WTC11 (cell line): ENCODE measurements around the gene CRX. TPM values are rescaled to one million over a fixed set of nuclear protein-coding genes. Genes with fewer than 3 reads are reported as not detected.
A peak's percentile ranks its signal among the peaks of the same experiment; 100 is the strongest.

Source experiments
- ATAC-seq: fragments of 200-7000 bp; cut with Tn5 transposase; 2 replicates; pipeline ENCODE4 v1.10.0; 2021; ENCODE audit warnings: mild to moderate bottlenecking, moderate library complexity
- CTCF ChIA-PET: fragments of 300-600 bp; sonication (Branson Sonifier 250); formaldehyde crosslinking; loops from one replicate; lab custom pipeline; 2021; ENCODE audit warnings: antibody characterized with exemption; lab: Charles Lee
- POLR2A ChIA-PET: fragments of 350-600 bp; sonication (Branson Sonifier 250); formaldehyde crosslinking; loops from one replicate; lab custom pipeline; 2021; ENCODE audit warnings: antibody characterized with exemption; lab: Charles Lee
- DNase-seq: peaks from one replicate; pipeline ENCODE4 v3.0.0; 2021; ENCODE audit warnings: low spot score
- H3K27ac Mint-ChIP-seq: 2 replicates; pipeline ENCODE4 v1.8.0; 2021; ENCODE audit warnings: mixed read lengths
- H3K27me3 Mint-ChIP-seq: 2 replicates; pipeline ENCODE4 v1.8.0; 2021; ENCODE audit warnings: low read depth, mild to moderate bottlenecking, moderate library complexity, mixed read lengths
- H3K36me3 Mint-ChIP-seq: 2 replicates; pipeline ENCODE4 v1.8.0; 2021; ENCODE audit warnings: mixed read lengths
- H3K4me1 Mint-ChIP-seq: 2 replicates; pipeline ENCODE4 v1.8.0; 2022; ENCODE audit warnings: mixed read lengths
- H3K4me3 Mint-ChIP-seq: 2 replicates; pipeline ENCODE4 v1.8.0; 2021; ENCODE audit warnings: mild to moderate bottlenecking, moderate library complexity, mixed read lengths
- H3K9me3 Mint-ChIP-seq: 2 replicates; pipeline ENCODE4 v1.8.0; 2021; ENCODE audit warnings: mixed read lengths
- CBFB ChIP-seq: sonication (generic); formaldehyde crosslinking; IDR thresholded peaks from 2 replicates; pipeline ENCODE4 v1.8.1; 2022; ENCODE audit warnings: mild to moderate bottlenecking, low read depth, missing genetic modification reagents
- CREB1 ChIP-seq: sonication (generic); formaldehyde crosslinking; IDR thresholded peaks from 2 replicates; pipeline ENCODE4 v1.8.0; 2023; ENCODE audit warnings: mild to moderate bottlenecking, missing genetic modification reagents
- FOXK1 ChIP-seq: sonication (generic); formaldehyde crosslinking; IDR thresholded peaks from 2 replicates; pipeline ENCODE4 v1.8.0; 2022; ENCODE audit warnings: mild to moderate bottlenecking, moderate library complexity, missing genetic modification reagents
- HMGA2 ChIP-seq: fragments of 250-450 bp; sonication (Bioruptor Pico); IDR thresholded peaks from 2 replicates; pipeline ENCODE4 v1.4.0; 2021; ENCODE audit warnings: mild to moderate bottlenecking, moderate library complexity
- JUN ChIP-seq: sonication (generic); formaldehyde crosslinking; IDR thresholded peaks from 2 replicates; pipeline ENCODE4 v1.8.0; 2023; ENCODE audit warnings: mild to moderate bottlenecking, missing genetic modification reagents
- MXD4 ChIP-seq: fragments of 250-450 bp; sonication (Bioruptor Pico); IDR thresholded peaks from 2 replicates; pipeline ENCODE4 v1.8.0; 2021; ENCODE audit warnings: mild to moderate bottlenecking, moderate library complexity, borderline replicate concordance
- MYBL2 ChIP-seq: sonication (generic); formaldehyde crosslinking; IDR thresholded peaks from 2 replicates; pipeline ENCODE4 v1.8.1; 2023; ENCODE audit warnings: mild to moderate bottlenecking, moderate library complexity, missing genetic modification reagents
- SP1 ChIP-seq: sonication (generic); formaldehyde crosslinking; conservative IDR thresholded peaks from 2 replicates; pipeline ENCODE4 v1.8.1; 2022; ENCODE audit warnings: missing genetic modification reagents
- TEAD1 ChIP-seq: sonication (generic); formaldehyde crosslinking; IDR thresholded peaks from 2 replicates; pipeline ENCODE4 v1.8.0; 2022; ENCODE audit warnings: mild to moderate bottlenecking, missing genetic modification reagents
- TEAD4 ChIP-seq: sonication (generic); formaldehyde crosslinking; IDR thresholded peaks from 2 replicates; pipeline ENCODE4 v1.8.0; 2022; ENCODE audit warnings: mild to moderate bottlenecking, missing genetic modification reagents
- TP53 ChIP-seq: sonication (generic); formaldehyde crosslinking; IDR thresholded peaks from 2 replicates; pipeline ENCODE4 v1.8.1; 2023; ENCODE audit warnings: mild to moderate bottlenecking, missing genetic modification reagents
- ZBTB21 ChIP-seq: sonication (generic); formaldehyde crosslinking; IDR thresholded peaks from 2 replicates; pipeline ENCODE4 v1.8.1; 2023; ENCODE audit warnings: mild to moderate bottlenecking, missing genetic modification reagents, borderline replicate concordance
- ZNF121 ChIP-seq: sonication (generic); formaldehyde crosslinking; IDR thresholded peaks from 2 replicates; pipeline ENCODE4 v1.8.0; 2023; ENCODE audit warnings: missing genetic modification reagents
- ZNF232 ChIP-seq: sonication (generic); formaldehyde crosslinking; IDR thresholded peaks from 2 replicates; pipeline ENCODE4 v1.8.0; 2022; ENCODE audit warnings: mild to moderate bottlenecking, missing genetic modification reagents
- ZNF671 ChIP-seq: fragments of 250-450 bp; sonication (Bioruptor Pico); IDR thresholded peaks from 2 replicates; pipeline ENCODE4 v1.8.0; 2021; ENCODE audit warnings: mild to moderate bottlenecking
- total RNA-seq: library from RNA; stranded (reverse); gene quantifications from 3 replicates; pipeline ENCODE4 v1.2.3, GENCODE V29; 2021
- TF ChIP-seq, protein P1 (sequence below): sonication (generic); formaldehyde crosslinking; IDR thresholded peaks from 2 replicates; pipeline ENCODE4 v1.8.1; 2022; ENCODE audit warnings: low read depth, missing genetic modification reagents, borderline replicate concordance
- TF ChIP-seq, protein P2 (sequence below): sonication (generic); formaldehyde crosslinking; IDR thresholded peaks from 2 replicates; pipeline ENCODE4 v1.8.0; 2022; ENCODE audit warnings: mild to moderate bottlenecking, missing genetic modification reagents
- TF ChIP-seq, protein P3 (sequence below): sonication (generic); formaldehyde crosslinking; IDR thresholded peaks from 2 replicates; pipeline ENCODE4 v1.8.1; 2023; ENCODE audit warnings: mild to moderate bottlenecking, missing genetic modification reagents
- TF ChIP-seq, protein P4 (sequence below): fragments of 200-600 bp; IDR thresholded peaks from 2 replicates; pipeline ENCODE4 v1.8.0; 2022; ENCODE audit warnings: antibody characterized with exemption
- TF ChIP-seq, protein P5 (sequence below): sonication (generic); formaldehyde crosslinking; IDR thresholded peaks from 2 replicates; pipeline ENCODE4 v1.8.0; 2022; ENCODE audit warnings: mild to moderate bottlenecking, missing genetic modification reagents
- TF ChIP-seq, protein P6 (sequence below): sonication (generic); formaldehyde crosslinking; IDR thresholded peaks from 2 replicates; pipeline ENCODE4 v1.8.1; 2022; ENCODE audit warnings: mild to moderate bottlenecking, missing genetic modification reagents, moderate library complexity, borderline replicate concordance
- TF ChIP-seq, protein P7 (sequence below): sonication (generic); formaldehyde crosslinking; IDR thresholded peaks from 2 replicates; pipeline ENCODE4 v1.8.1; 2023; ENCODE audit warnings: mild to moderate bottlenecking, missing genetic modification reagents, borderline replicate concordance
- TF ChIP-seq, protein P8 (sequence below): sonication (generic); formaldehyde crosslinking; IDR thresholded peaks from 2 replicates; pipeline ENCODE4 v1.8.0; 2023; ENCODE audit warnings: missing genetic modification reagents

The CRX gene
- total RNA-seq, 1 experiment from 2014 or later = 0.17 TPM

DNA sequence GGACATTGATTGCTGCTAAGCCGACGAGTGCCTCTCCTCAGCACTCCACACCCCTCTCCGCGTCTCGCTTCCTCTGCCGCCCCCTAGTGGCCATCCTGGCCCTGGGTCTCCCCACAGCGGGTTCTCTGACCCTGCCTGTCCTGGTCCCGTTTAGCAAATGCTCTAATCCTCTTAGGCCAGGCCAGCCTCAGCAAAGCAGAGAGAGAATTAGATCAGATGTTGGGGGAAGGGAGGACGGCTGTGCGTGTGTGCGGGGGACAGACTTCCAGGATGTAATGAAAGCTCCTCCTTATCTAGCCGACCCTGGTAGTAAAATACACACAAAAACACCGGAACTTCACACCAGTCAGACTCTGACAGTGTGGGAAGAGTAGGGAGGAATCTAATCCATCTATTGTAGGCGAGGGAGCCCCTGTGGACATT lies 41.8 kb downstream of the CRX start:
- peak overlapping the region; percentile 80; the same call in 1 of the 2 replicates for H3K27ac Mint-ChIP-seq
- no peak for TF ChIP-seq ZNF232 (CRISPR knock-in tag)
- TF ChIP-seq MYBL2 (CRISPR knock-in tag) = no peak
- TF ChIP-seq, protein P1, sequence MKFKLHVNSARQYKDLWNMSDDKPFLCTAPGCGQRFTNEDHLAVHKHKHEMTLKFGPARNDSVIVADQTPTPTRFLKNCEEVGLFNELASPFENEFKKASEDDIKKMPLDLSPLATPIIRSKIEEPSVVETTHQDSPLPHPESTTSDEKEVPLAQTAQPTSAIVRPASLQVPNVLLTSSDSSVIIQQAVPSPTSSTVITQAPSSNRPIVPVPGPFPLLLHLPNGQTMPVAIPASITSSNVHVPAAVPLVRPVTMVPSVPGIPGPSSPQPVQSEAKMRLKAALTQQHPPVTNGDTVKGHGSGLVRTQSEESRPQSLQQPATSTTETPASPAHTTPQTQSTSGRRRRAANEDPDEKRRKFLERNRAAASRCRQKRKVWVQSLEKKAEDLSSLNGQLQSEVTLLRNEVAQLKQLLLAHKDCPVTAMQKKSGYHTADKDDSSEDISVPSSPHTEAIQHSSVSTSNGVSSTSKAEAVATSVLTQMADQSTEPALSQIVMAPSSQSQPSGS (CRISPR knock-in tag) = no peak
- TF ChIP-seq, protein P2, sequence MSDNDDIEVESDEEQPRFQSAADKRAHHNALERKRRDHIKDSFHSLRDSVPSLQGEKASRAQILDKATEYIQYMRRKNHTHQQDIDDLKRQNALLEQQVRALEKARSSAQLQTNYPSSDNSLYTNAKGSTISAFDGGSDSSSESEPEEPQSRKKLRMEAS (CRISPR knock-in tag) = no peak
- TF ChIP-seq, protein P3, sequence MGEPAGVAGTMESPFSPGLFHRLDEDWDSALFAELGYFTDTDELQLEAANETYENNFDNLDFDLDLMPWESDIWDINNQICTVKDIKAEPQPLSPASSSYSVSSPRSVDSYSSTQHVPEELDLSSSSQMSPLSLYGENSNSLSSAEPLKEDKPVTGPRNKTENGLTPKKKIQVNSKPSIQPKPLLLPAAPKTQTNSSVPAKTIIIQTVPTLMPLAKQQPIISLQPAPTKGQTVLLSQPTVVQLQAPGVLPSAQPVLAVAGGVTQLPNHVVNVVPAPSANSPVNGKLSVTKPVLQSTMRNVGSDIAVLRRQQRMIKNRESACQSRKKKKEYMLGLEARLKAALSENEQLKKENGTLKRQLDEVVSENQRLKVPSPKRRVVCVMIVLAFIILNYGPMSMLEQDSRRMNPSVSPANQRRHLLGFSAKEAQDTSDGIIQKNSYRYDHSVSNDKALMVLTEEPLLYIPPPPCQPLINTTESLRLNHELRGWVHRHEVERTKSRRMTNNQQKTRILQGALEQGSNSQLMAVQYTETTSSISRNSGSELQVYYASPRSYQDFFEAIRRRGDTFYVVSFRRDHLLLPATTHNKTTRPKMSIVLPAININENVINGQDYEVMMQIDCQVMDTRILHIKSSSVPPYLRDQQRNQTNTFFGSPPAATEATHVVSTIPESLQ (CRISPR knock-in tag) = no peak
- no peak for TF ChIP-seq TEAD4
- TF ChIP-seq, protein P4, sequence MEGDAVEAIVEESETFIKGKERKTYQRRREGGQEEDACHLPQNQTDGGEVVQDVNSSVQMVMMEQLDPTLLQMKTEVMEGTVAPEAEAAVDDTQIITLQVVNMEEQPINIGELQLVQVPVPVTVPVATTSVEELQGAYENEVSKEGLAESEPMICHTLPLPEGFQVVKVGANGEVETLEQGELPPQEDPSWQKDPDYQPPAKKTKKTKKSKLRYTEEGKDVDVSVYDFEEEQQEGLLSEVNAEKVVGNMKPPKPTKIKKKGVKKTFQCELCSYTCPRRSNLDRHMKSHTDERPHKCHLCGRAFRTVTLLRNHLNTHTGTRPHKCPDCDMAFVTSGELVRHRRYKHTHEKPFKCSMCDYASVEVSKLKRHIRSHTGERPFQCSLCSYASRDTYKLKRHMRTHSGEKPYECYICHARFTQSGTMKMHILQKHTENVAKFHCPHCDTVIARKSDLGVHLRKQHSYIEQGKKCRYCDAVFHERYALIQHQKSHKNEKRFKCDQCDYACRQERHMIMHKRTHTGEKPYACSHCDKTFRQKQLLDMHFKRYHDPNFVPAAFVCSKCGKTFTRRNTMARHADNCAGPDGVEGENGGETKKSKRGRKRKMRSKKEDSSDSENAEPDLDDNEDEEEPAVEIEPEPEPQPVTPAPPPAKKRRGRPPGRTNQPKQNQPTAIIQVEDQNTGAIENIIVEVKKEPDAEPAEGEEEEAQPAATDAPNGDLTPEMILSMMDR = peak; percentile 97
- peak; percentile 37; the same call in 1 of the 2 replicates for TF ChIP-seq SP1
- TF ChIP-seq ZNF121 (CRISPR knock-in tag) = peak; percentile 29; the same call in 1 of the 2 replicates
- no peak for TF ChIP-seq FOXK1 (CRISPR knock-in tag)
- no peak for TF ChIP-seq CBFB (CRISPR knock-in tag)
- no peak for TF ChIP-seq ZBTB21
- no peak for TF ChIP-seq TP53
- ATAC-seq = peak; percentile 93
- no peaks in the 10 kb centered on the region for H3K27me3 Mint-ChIP-seq
- peak overlapping the region; percentile 45 for H3K4me3 Mint-ChIP-seq
- DNase-seq = peak; percentile 98
- H3K9me3 Mint-ChIP-seq = peaks cover 6% of the 10 kb centered on the region; the same call in 1 of the 2 replicates
- POLR2A ChIA-PET = no interaction called here
- H3K36me3 Mint-ChIP-seq = no peaks in the 10 kb centered on the region
- CTCF ChIA-PET = interaction anchor here (0.8 to 3.5 kb wide), 8 partner anchors 10 to 98 kb away, joined by 3 to 54 read pairs (median 4); no protein-coding TSS in a partner anchor
- H3K4me1 Mint-ChIP-seq = peaks cover 21% of the 10 kb centered on the region

DNA sequence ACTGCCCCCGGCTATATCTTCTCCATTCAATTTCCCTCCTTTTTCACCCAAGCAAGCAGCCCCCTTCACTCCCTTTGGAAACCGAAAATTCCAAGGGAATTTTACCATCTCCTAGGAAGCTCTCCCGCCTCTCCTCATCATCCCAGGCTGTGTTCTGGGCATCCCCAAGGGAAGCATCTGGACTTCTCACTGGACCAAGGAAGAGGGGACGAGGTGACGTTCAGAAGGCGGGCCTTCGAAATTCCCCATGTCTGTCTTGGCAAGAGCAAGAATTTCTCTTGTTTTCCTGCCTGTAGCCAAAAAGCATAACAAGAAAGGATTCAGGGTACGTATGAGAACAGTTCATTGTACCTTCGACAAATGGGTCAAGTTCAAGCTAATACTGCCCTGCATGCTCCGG lies 43.4 kb downstream of the CRX start:
- POLR2A ChIA-PET = interaction anchor here (0.6 to 1.4 kb wide), 3 partner anchors 16 to 781 kb away, joined by 3 to 4 read pairs (median 3); no protein-coding TSS in a partner anchor
- Mint-ChIP-seq H3K27me3 (no peaks in the 10 kb centered on the region), H3K27ac (no peak overlapping the region), H3K9me3 (peaks cover 6% of the 10 kb centered on the region; the same call in 1 of the 2 replicates), H3K4me3 (no peak overlapping the region), H3K4me1 (peaks cover 23% of the 10 kb centered on the region), H3K36me3 (no peaks in the 10 kb centered on the region)
- CTCF ChIA-PET = interaction anchor here (0.7 to 3.5 kb wide), 7 partner anchors 15 to 100 kb away, joined by 3 to 54 read pairs (median 5); no protein-coding TSS in a partner anchor
- ATAC-seq (no peak), DNase-seq (no peak)
- no peak for TF ChIP-seq JUN
- TF ChIP-seq CREB1 (CRISPR knock-in tag) = no peak
- no peak for TF ChIP-seq MXD4 (CRISPR knock-in tag)
- TF ChIP-seq, protein P5, sequence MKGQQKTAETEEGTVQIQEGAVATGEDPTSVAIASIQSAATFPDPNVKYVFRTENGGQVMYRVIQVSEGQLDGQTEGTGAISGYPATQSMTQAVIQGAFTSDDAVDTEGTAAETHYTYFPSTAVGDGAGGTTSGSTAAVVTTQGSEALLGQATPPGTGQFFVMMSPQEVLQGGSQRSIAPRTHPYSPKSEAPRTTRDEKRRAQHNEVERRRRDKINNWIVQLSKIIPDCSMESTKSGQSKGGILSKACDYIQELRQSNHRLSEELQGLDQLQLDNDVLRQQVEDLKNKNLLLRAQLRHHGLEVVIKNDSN (CRISPR knock-in tag) = no peak
- TF ChIP-seq, protein P6, sequence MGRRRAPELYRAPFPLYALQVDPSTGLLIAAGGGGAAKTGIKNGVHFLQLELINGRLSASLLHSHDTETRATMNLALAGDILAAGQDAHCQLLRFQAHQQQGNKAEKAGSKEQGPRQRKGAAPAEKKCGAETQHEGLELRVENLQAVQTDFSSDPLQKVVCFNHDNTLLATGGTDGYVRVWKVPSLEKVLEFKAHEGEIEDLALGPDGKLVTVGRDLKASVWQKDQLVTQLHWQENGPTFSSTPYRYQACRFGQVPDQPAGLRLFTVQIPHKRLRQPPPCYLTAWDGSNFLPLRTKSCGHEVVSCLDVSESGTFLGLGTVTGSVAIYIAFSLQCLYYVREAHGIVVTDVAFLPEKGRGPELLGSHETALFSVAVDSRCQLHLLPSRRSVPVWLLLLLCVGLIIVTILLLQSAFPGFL (CRISPR knock-in tag) = no peak
- TF ChIP-seq, protein P7, sequence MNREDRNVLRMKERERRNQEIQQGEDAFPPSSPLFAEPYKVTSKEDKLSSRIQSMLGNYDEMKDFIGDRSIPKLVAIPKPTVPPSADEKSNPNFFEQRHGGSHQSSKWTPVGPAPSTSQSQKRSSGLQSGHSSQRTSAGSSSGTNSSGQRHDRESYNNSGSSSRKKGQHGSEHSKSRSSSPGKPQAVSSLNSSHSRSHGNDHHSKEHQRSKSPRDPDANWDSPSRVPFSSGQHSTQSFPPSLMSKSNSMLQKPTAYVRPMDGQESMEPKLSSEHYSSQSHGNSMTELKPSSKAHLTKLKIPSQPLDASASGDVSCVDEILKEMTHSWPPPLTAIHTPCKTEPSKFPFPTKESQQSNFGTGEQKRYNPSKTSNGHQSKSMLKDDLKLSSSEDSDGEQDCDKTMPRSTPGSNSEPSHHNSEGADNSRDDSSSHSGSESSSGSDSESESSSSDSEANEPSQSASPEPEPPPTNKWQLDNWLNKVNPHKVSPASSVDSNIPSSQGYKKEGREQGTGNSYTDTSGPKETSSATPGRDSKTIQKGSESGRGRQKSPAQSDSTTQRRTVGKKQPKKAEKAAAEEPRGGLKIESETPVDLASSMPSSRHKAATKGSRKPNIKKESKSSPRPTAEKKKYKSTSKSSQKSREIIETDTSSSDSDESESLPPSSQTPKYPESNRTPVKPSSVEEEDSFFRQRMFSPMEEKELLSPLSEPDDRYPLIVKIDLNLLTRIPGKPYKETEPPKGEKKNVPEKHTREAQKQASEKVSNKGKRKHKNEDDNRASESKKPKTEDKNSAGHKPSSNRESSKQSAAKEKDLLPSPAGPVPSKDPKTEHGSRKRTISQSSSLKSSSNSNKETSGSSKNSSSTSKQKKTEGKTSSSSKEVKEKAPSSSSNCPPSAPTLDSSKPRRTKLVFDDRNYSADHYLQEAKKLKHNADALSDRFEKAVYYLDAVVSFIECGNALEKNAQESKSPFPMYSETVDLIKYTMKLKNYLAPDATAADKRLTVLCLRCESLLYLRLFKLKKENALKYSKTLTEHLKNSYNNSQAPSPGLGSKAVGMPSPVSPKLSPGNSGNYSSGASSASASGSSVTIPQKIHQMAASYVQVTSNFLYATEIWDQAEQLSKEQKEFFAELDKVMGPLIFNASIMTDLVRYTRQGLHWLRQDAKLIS = no peak
- TF ChIP-seq, protein P8, sequence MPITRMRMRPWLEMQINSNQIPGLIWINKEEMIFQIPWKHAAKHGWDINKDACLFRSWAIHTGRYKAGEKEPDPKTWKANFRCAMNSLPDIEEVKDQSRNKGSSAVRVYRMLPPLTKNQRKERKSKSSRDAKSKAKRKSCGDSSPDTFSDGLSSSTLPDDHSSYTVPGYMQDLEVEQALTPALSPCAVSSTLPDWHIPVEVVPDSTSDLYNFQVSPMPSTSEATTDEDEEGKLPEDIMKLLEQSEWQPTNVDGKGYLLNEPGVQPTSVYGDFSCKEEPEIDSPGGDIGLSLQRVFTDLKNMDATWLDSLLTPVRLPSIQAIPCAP (CRISPR knock-in tag) = no peak
- TF ChIP-seq, protein P2 (CRISPR knock-in tag) = no peak
- no peak for TF ChIP-seq HMGA2 (CRISPR knock-in tag)
- TF ChIP-seq ZNF671 (CRISPR knock-in tag) = no peak
- TF ChIP-seq TEAD1 = no peak
